ENCODE results near the gene RAI1.

The RAI1 gene

GRCh38 chr17:17680477-17681186, 626 bp upstream of the RAI1 start:
- no peak for DNase-seq

GRCh38 chr17:17681744-17682292, 560 bp downstream of the RAI1 start:
- no peak for DNase-seq

DNA sequence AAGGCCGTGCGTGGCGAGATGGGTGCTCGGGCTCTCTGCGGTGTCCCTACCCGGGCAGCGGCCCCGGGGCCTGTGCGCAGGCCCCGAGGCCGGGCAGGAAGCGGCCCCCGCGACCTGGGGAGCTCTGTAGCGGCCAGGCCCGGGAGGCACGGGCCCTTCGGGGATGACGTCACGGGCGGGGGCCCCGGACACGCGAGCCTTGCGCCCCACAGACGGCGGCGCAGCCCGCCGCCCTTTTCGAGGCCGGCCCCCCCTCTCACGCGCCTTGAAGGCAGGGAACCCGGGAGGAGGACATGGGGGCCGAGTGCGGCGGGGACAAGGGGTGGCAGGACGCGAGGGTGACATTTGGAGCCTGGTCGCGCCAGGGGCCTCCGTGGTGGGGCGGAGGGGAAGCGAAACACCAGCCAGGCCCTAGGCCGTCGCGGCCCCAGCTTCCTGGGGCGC, 1.1 kb downstream of the RAI1 start:
- no peak for DNase-seq

- peak; percentile 39 for DNase-seq
Measured at GRCh38 chr17:17682737-17683680, 1.8 kb downstream of the RAI1 start.

DNA sequence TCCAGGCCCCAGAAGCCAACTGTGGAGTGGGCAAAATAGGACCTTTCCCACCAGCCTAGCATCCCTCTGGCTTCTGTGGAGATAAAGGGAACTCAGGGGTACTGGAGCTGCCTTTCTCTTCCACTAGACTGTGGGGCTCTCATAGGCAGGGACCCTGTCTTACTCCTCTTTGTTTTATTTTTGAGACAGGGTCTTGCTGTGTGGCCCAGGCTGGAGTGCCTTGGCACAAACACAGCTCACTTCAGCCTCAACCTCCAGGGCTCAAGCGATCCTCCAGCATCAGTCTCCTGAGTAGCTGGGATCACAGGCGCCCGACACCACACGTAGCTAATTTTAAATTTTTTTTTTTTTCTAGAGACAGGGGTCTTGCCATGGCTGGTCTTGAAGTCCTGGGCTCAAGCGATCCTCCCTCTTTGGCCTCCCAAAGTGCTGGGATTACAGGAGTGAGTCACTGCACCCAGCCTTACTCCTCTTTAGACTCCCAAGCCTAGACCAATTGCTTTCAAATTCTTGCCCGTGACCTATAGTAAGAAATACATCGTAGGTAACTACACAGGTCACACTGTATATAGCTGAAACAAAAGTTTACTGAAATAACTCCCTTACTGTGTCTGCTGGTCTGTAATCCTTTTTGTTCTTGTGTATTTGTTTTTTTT, 2.6 kb downstream of the RAI1 start:
- no peak for DNase-seq

- peak; percentile 21 for DNase-seq
Measured at GRCh38 chr17:17684906-17685774, 3.9 kb downstream of the RAI1 start.

- DNase-seq = peak; percentile 91
Measured at GRCh38 chr17:17685775-17686291, 4.6 kb downstream of the RAI1 start.

- no peak for DNase-seq
Measured at GRCh38 chr17:17689312-17689711, 8.1 kb downstream of the RAI1 start.

- DNase-seq = peak; percentile 12
Measured at GRCh38 chr17:17690233-17690632, 9.0 kb downstream of the RAI1 start.

- no peak for DNase-seq
Measured at GRCh38 chr17:17691468-17692263, 10.4 kb downstream of the RAI1 start.

GRCh38 chr17:17692353-17693252, 11.3 kb downstream of the RAI1 start:
- DNase-seq = peak; percentile 10

- DNase-seq = peak; percentile 40
Measured at GRCh38 chr17:17693253-17694168, 12.3 kb downstream of the RAI1 start.

GRCh38 chr17:17694169-17695081, 13.2 kb downstream of the RAI1 start:
- peak; percentile 57 for DNase-seq

- no peak for DNase-seq
Measured at GRCh38 chr17:17696085-17696484, 14.8 kb downstream of the RAI1 start.

DNA sequence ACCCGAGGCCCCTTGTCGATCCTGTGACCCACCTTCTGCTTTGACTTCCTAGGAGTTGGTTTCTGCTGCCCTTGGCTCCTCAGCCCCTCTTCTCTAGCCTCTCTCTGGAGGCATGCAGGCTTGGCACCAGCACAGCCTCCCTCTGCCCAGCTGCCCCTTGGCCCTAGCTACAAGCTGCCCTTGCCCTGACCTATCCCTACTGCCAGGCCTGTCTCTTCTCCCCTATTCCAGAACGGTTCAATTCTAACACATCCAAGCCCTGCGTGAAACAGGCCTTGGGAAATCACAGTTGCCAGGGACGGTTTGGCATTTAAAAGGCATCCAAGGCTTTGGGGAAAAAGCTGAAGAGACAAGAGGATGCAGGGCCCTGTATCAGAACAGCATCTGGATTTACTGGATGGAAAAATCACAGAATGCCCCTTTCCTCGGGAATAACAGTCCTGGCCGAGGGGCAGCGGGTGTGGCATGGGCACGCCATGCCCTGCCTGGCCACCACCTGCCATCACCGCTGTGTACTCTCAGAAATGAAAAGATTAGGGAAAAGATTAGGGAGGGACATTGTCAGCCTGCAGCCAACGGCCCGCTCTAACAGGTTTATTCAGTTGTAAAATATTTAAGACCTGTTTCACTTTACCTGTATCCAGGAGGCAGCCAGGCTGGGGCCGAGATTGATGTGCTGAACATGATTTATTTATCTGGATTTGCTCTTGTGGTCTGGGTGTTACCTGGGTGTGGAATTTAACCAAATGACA, 15.8 kb downstream of the RAI1 start:
- DNase-seq = no peak

- DNase-seq = no peak
Measured at GRCh38 chr17:17698371-17698770, 17.1 kb downstream of the RAI1 start.

DNA sequence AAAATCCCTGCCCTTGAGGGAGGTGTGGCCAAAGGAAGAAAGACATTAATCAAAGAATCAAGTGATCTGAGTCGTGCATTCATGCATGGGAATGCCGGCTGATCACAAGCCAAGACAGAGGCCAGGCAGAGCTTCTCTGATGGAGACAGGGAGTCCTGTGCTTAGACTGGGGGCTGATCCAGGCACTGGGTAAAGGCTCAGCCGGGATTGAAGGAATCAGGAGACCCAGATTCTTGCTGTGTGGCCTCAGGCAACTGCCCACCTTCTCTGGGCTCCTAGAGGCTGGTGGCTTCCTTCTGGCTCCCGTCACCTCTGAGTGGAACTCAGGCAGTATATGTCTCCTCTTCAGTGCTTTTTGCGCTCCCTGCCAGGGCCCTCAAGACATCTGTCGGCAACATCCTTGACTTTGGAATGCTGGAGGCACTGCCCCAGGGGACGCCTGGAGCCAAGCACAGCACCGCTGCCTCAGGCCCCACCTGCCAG, 17.7 kb downstream of the RAI1 start:
- DNase-seq = peak; percentile 75
